K562 (cell line): Measurements from ENCODE around the gene ITPA. TPM values are rescaled to one million over a fixed set of nuclear protein-coding genes. Genes with fewer than 3 reads are reported as not detected.

ENCODE experiments used
- ARID1B ChIP-seq: fragments of 450-650 bp; IDR thresholded peaks from 2 replicates; pipeline ENCODE4 v1.6.1; 2016; ENCODE audit warnings: antibody characterized with exemption, mild to moderate bottlenecking, inconsistent platforms
- CBFB ChIP-seq: sonication (generic); formaldehyde crosslinking; IDR thresholded peaks from 2 replicates; pipeline ENCODE4 v1.4.0; 2020; ENCODE audit warnings: mild to moderate bottlenecking, missing genetic modification reagents
- CBX2 ChIP-seq: fragments of 200-600 bp; sonication (generic); IDR thresholded peaks from one replicate; pipeline ENCODE4 v1.6.1; 2012; ENCODE audit warnings: mild to moderate bottlenecking, low read length, inconsistent platforms; ENCODE audit not compliant: insufficient read depth, poor library complexity, severe bottlenecking
- ETV5 ChIP-seq: sonication (generic); formaldehyde crosslinking; IDR thresholded peaks from 2 replicates; pipeline ENCODE4 v1.4.0; 2020; ENCODE audit warnings: low read depth, mild to moderate bottlenecking, missing genetic modification reagents
- HDAC8 ChIP-seq: fragments of 450-650 bp; IDR thresholded peaks from 2 replicates; pipeline ENCODE4 v1.6.1; 2016; ENCODE audit warnings: mild to moderate bottlenecking, missing genetic modification characterization, moderate library complexity, missing compliant biosample characterization
- JUN ChIP-seq, 2 experiments: sonication (generic) in 1 of 2; formaldehyde crosslinking in 1 of 2; IDR thresholded peaks; 2 replicates each; pipeline versions ENCODE4 v1.6.1 to v1.8.0; 2012 to 2022; ENCODE audit warnings: borderline replicate concordance in 2 of 2, mild to moderate bottlenecking in 2 of 2, improper control_type of control experiment in 1 of 2, low read depth in 1 of 2, low read length in 1 of 2, missing genetic modification reagents in 1 of 2
- MAFF ChIP-seq: IDR thresholded peaks from 2 replicates; pipeline ENCODE4 v1.6.1; 2012; ENCODE audit warnings: low read length, improper control_type of control experiment
- SMARCC2 ChIP-seq: fragments of 450-650 bp; IDR thresholded peaks from 2 replicates; pipeline ENCODE4 v1.6.1; 2017; ENCODE audit warnings: antibody characterized with exemption, moderate library complexity, mild to moderate bottlenecking, low read depth
- TSC22D4 ChIP-seq: fragments of 450-650 bp; IDR thresholded peaks from 2 replicates; pipeline ENCODE4 v1.6.1; 2016; ENCODE audit warnings: missing genetic modification characterization, missing biosample characterization, control low read depth
- WHSC1 ChIP-seq: IDR thresholded peaks from one replicate; pipeline ENCODE4 v1.6.1; 2012; ENCODE audit warnings: low read length, control low read depth, inconsistent platforms
- ZNF316 ChIP-seq: fragments of 450-650 bp; IDR thresholded peaks from 2 replicates; pipeline ENCODE4 v1.6.1; 2016
- polyA plus RNA-seq, 8 experiments: library from polyadenylated mRNA; depleted of rRNA in 4 of 8; stranded (reverse) in 5 of 8; unstranded in 3 of 8; fragments of >200 nt; fragmentation: Nextera tagmentation in 2 of 8; fragmentation: Illumina TruSeq in 1 of 8; extraction: Ambion mirVana in 2 of 8; extraction: Trizol in 1 of 8; gene quantifications; 2 replicates each; pipeline versions ENCODE4 v1.2.1 to v1.2.3, GENCODE V29; 2011 to 2014; ENCODE audit warnings: inconsistent platforms in 1 of 8, missing spikeins in 1 of 8
- total RNA-seq, 7 experiments: library from RNA; depleted of rRNA in 6 of 7; stranded (reverse); fragments of >200 nt in 6 of 7; fragmentation: Illumina TruSeq in 2 of 7; extraction: Trizol in 2 of 7; gene quantifications; 2 replicates each; pipeline versions ENCODE4 v1.2.1 to v1.2.3, GENCODE V29; 2011 to 2021; ENCODE audit warnings: low replicate concordance in 1 of 7
- TF ChIP-seq, protein P1 (sequence below), 2 experiments: fragments of 450-650 bp in 1 of 2; sonication (generic) in 1 of 2; formaldehyde crosslinking in 1 of 2; IDR thresholded peaks; 2 replicates each; pipeline versions ENCODE4 v1.7.1 to v1.9.0; 2016 to 2022; ENCODE audit warnings: inconsistent platforms in 1 of 2, mild to moderate bottlenecking in 1 of 2, missing genetic modification reagents in 1 of 2
- TF ChIP-seq, protein P2 (sequence below): sonication (generic); IDR thresholded peaks from 2 replicates; pipeline ENCODE4 v1.6.1; 2016
- TF ChIP-seq, protein P3 (sequence below): fragments of 450-650 bp; IDR thresholded peaks from 2 replicates; pipeline ENCODE4 v1.6.1; 2016
- TF ChIP-seq, protein P4 (sequence below): sonication (generic); formaldehyde crosslinking; IDR thresholded peaks from 2 replicates; pipeline ENCODE4 v1.8.0; 2022; ENCODE audit warnings: mild to moderate bottlenecking, low read depth, missing genetic modification reagents

ITPA gene
- total and polyA plus RNA-seq, 9 of the 15 experiments (the other 6 are each of a cell fraction or from before 2014, with no cell fraction given), result 5.0 to 79.7 (median 36.7) TPM

- TF ChIP-seq, protein P1, sequence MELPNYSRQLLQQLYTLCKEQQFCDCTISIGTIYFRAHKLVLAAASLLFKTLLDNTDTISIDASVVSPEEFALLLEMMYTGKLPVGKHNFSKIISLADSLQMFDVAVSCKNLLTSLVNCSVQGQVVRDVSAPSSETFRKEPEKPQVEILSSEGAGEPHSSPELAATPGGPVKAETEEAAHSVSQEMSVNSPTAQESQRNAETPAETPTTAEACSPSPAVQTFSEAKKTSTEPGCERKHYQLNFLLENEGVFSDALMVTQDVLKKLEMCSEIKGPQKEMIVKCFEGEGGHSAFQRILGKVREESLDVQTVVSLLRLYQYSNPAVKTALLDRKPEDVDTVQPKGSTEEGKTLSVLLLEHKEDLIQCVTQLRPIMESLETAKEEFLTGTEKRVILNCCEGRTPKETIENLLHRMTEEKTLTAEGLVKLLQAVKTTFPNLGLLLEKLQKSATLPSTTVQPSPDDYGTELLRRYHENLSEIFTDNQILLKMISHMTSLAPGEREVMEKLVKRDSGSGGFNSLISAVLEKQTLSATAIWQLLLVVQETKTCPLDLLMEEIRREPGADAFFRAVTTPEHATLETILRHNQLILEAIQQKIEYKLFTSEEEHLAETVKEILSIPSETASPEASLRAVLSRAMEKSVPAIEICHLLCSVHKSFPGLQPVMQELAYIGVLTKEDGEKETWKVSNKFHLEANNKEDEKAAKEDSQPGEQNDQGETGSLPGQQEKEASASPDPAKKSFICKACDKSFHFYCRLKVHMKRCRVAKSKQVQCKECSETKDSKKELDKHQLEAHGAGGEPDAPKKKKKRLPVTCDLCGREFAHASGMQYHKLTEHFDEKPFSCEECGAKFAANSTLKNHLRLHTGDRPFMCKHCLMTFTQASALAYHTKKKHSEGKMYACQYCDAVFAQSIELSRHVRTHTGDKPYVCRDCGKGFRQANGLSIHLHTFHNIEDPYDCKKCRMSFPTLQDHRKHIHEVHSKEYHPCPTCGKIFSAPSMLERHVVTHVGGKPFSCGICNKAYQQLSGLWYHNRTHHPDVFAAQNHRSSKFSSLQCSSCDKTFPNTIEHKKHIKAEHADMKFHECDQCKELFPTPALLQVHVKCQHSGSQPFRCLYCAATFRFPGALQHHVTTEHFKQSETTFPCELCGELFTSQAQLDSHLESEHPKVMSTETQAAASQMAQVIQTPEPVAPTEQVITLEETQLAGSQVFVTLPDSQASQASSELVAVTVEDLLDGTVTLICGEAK (IDR thresholded peaks at IDR 0.05), result 0 out of 2 replicates have a peak, but pooled peaks have one; percentile 16
- TF ChIP-seq, protein P1 (CRISPR knock-in tag; IDR thresholded peaks at IDR 0.05), result no peak
- TF ChIP-seq CBX2 (no peak), MAFF (no peak), JUN (IDR thresholded peaks at IDR 0.05; ENCODE audit: borderline replicate concordance, low read depth, low read length) (no peak), JUN (CRISPR knock-in tag; IDR thresholded peaks at IDR 0.05; ENCODE audit: borderline replicate concordance) (no peak), WHSC1 (no peak), TSC22D4 (tag) (no peak), ETV5 (CRISPR knock-in tag) (no peak), HDAC8 (tag) (no peak), ARID1B (no peak), ZNF316 (no peak), CBFB (CRISPR knock-in tag) (no peak), SMARCC2 (no peak)
- TF ChIP-seq, protein P2, sequence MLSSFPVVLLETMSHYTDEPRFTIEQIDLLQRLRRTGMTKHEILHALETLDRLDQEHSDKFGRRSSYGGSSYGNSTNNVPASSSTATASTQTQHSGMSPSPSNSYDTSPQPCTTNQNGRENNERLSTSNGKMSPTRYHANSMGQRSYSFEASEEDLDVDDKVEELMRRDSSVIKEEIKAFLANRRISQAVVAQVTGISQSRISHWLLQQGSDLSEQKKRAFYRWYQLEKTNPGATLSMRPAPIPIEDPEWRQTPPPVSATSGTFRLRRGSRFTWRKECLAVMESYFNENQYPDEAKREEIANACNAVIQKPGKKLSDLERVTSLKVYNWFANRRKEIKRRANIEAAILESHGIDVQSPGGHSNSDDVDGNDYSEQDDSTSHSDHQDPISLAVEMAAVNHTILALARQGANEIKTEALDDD, result no peak
- TF ChIP-seq, protein P3, sequence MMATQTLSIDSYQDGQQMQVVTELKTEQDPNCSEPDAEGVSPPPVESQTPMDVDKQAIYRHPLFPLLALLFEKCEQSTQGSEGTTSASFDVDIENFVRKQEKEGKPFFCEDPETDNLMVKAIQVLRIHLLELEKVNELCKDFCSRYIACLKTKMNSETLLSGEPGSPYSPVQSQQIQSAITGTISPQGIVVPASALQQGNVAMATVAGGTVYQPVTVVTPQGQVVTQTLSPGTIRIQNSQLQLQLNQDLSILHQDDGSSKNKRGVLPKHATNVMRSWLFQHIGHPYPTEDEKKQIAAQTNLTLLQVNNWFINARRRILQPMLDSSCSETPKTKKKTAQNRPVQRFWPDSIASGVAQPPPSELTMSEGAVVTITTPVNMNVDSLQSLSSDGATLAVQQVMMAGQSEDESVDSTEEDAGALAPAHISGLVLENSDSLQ, result no peak
- TF ChIP-seq, protein P4, sequence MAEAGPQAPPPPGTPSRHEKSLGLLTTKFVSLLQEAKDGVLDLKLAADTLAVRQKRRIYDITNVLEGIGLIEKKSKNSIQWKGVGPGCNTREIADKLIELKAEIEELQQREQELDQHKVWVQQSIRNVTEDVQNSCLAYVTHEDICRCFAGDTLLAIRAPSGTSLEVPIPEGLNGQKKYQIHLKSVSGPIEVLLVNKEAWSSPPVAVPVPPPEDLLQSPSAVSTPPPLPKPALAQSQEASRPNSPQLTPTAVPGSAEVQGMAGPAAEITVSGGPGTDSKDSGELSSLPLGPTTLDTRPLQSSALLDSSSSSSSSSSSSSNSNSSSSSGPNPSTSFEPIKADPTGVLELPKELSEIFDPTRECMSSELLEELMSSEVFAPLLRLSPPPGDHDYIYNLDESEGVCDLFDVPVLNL (CRISPR knock-in tag), result 0 out of 2 replicates have a peak, but pooled peaks have one; percentile 35
These were observed 5.0 kb upstream of the ITPA start, which contains the start of gene DDRGK1 (continued) for GRCh38 chr20:3204124-3204794.
